ENCODE results near the gene KIAA0319L. TPM values are rescaled to one million over a fixed set of nuclear protein-coding genes. Genes with fewer than 3 reads are reported as not detected.

Gene KIAA0319L
- total RNA-seq, 2 donors from 2014 or later = 68.4 to 77.6 TPM

- WGBS, 2 experiments (ENCODE audit: insufficient coverage in 1 of 2, insufficient read length in 1 of 2) = 95 to 98% methylated on average over 9 of the region's 9 CpGs
- peak overlapping the region; percentile 8 for H3K27ac Mint-ChIP-seq
- H3K9me3 ChIP-seq (ENCODE audit: control insufficient read depth, low read length) = no peaks in the 10 kb centered on the region
- H3K9ac ChIP-seq (ENCODE audit: extremely low read depth, low read length, poor library complexity, severe bottlenecking) = no peak overlapping the region
- no peak overlapping the region for H3K27ac ChIP-seq (ENCODE audit: low read depth, low read length)
- no peak overlapping the region for H3K4me3 ChIP-seq (ENCODE audit: low read length)
- TF ChIP-seq CTCF (conservative IDR thresholded peaks at IDR 0.05) = no peak
- peaks cover 3% of the 10 kb centered on the region for H3K4me1 ChIP-seq (ENCODE audit: control insufficient read depth, insufficient read depth, low read length)
- H3K27me3 Mint-ChIP-seq (ENCODE audit: insufficient read depth) = no peaks in the 10 kb centered on the region
- peaks cover 64% of the 10 kb centered on the region for H3K36me3 ChIP-seq (ENCODE audit: control insufficient read depth, insufficient read depth, low read length)
- H3K4me3 Mint-ChIP-seq = no peak overlapping the region
- H3K4me1 Mint-ChIP-seq = peaks cover 16% of the 10 kb centered on the region
- no peak for DNase-seq
- H3K27me3 ChIP-seq (ENCODE audit: control insufficient read depth, insufficient read depth, low read length, poor library complexity, severe bottlenecking) = no peaks in the 10 kb centered on the region
- no peaks in the 10 kb centered on the region for H3K9me3 Mint-ChIP-seq
- H3K36me3 Mint-ChIP-seq (ENCODE audit: low read depth) = peaks cover 75% of the 10 kb centered on the region
Observed at GRCh38 chr1:35437200-35437599, 120.0 kb downstream of the KIAA0319L start.

GRCh38 chr1:35436078-35436477 lies 121.1 kb downstream of the KIAA0319L start:
- TF ChIP-seq CTCF (conservative IDR thresholded peaks at IDR 0.05) = no peak
- WGBS, 2 experiments (ENCODE audit: insufficient coverage in 1 of 2, insufficient read length in 1 of 2) = 94 to 98% methylated on average over 8 to 10 of the region's 10 CpGs
- Histone ChIP-seq H3K36me3 (ENCODE audit: control insufficient read depth, insufficient read depth, low read length) (peaks cover 60% of the 10 kb centered on the region), H3K27ac (ENCODE audit: low read depth, low read length) (no peak overlapping the region), H3K9ac (ENCODE audit: extremely low read depth, low read length, poor library complexity, severe bottlenecking) (no peak overlapping the region), H3K9me3 (ENCODE audit: control insufficient read depth, low read length) (no peaks in the 10 kb centered on the region), H3K27me3 (ENCODE audit: control insufficient read depth, insufficient read depth, low read length, poor library complexity, severe bottlenecking) (no peaks in the 10 kb centered on the region), H3K4me1 (ENCODE audit: control insufficient read depth, insufficient read depth, low read length) (peaks cover 3% of the 10 kb centered on the region), H3K4me3 (ENCODE audit: low read length) (no peak overlapping the region)
- Mint-ChIP-seq H3K4me1 (peaks cover 20% of the 10 kb centered on the region), H3K36me3 (ENCODE audit: low read depth) (peaks cover 73% of the 10 kb centered on the region), H3K27me3 (ENCODE audit: insufficient read depth) (no peaks in the 10 kb centered on the region), H3K9me3 (no peaks in the 10 kb centered on the region), H3K27ac (no peak overlapping the region), H3K4me3 (no peak overlapping the region)
- DNase-seq = no peak

- Mint-ChIP-seq H3K4me1 (peaks cover 26% of the 10 kb centered on the region), H3K4me3 (no peak overlapping the region), H3K27me3 (ENCODE audit: insufficient read depth) (no peaks in the 10 kb centered on the region), H3K36me3 (ENCODE audit: low read depth) (peaks cover 79% of the 10 kb centered on the region), H3K27ac (peak overlapping the region; percentile 46), H3K9me3 (peaks cover under 1% of the 10 kb centered on the region)
- Histone ChIP-seq H3K9me3 (ENCODE audit: control insufficient read depth, low read length) (no peaks in the 10 kb centered on the region), H3K36me3 (ENCODE audit: control insufficient read depth, insufficient read depth, low read length) (peaks cover 53% of the 10 kb centered on the region), H3K4me1 (ENCODE audit: control insufficient read depth, insufficient read depth, low read length) (peaks cover 3% of the 10 kb centered on the region), H3K27me3 (ENCODE audit: control insufficient read depth, insufficient read depth, low read length, poor library complexity, severe bottlenecking) (no peaks in the 10 kb centered on the region), H3K9ac (ENCODE audit: extremely low read depth, low read length, poor library complexity, severe bottlenecking) (no peak overlapping the region), H3K27ac (ENCODE audit: low read depth, low read length) (no peak overlapping the region), H3K4me3 (ENCODE audit: low read length) (no peak overlapping the region)
- WGBS, 2 experiments (ENCODE audit: insufficient coverage in 1 of 2, insufficient read length in 1 of 2) = 92 to 95% methylated on average over 8 to 12 of the region's 12 CpGs
- TF ChIP-seq CTCF (conservative IDR thresholded peaks at IDR 0.05) = no peak
- DNase-seq = no peak
Observed at GRCh38 chr1:35434703-35435102, 122.5 kb downstream of the KIAA0319L start.
